DMS153 (cell line): ENCODE data around the gene ZNF668.
A peak's percentile ranks its signal among the peaks of the same experiment; 100 is the strongest.
"Not testable (repeated sequence)": the region's sequence is repeated elsewhere in the genome, so short reads cannot be mapped to it uniquely, and the experiment has no call there.

Experiments
- DNase-seq: peaks from one replicate; lab custom pipeline; 2025; lab: John Stamatoyannopoulos, UW

Gene ZNF668

DNA sequence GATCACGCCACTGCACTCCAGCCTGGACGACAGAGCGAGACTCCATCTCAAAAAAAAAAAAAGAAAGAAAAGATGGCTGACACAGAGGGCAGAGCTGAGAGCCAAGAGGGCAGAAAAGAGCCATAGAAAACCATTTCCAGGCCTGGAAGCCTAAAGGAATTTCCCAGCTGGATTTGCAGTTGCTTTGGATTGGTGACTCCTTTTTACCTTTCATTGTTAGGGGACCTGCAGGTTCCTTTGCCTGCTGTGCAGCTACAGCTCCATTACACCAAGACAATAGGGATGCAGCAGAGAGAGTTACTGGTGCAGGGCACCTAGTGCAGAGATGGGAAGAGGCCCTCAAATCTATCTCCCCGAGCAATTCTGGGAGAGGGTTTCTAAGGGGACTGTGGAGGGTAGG lies 18.4 kb downstream of the ZNF668 start:
- DNase-seq: no peak

DNA sequence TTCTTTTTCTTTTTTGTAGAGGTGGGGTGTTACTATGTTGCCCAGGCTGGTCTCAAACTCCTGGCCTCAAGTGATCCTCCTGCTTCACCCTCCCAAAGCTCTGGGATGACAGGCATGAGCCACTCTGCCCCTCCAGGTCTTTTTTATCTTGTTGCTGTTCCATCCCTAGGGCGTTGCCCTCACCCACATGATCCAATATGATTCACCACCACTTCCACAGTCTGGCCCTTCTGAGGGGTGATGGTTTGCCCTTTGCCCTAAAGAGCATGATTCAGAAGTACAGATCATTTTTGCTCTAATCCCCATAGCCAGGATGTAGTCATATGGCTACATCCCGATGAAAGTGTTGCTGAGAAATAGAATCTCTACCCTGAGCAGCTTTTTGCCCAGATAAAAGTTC lies 21.9 kb downstream of the ZNF668 start:
- DNase-seq: no peak

DNA sequence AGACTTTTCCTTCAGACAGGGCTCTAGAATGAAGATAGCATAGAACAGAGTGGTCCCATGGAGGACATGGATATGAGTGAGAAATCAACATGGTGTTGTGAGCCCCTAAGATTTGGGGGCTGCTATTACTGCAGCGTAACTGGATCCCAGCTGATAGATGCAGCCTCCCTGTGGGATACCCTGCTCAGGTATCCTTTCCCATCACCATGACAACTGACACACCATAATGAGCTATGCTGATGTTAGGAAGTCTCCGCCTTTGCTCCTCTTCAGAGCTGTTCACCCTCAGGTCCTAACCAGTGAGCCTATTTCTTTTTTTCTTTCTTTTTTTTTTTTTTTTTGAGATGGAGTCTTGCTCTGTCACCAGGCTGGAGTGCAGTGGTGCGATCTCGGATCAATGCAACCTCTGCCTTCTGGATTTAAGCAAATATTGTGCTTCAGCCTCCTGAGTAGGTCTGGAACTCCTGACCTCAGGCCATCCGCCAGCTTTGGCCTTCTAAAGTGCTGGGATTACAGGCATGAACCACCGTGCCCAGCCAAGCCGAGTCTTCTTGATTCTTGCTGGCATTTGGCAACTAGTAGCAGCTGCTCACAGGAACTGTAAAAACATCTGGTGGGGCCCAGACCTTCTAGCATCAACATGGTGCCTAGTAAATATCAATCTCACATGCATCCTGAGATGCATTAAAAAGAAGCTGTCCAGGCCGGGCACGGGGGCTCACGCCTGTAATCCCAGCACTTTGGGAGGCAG lies 23.6 kb downstream of the ZNF668 start:
- no peak for DNase-seq

DNA sequence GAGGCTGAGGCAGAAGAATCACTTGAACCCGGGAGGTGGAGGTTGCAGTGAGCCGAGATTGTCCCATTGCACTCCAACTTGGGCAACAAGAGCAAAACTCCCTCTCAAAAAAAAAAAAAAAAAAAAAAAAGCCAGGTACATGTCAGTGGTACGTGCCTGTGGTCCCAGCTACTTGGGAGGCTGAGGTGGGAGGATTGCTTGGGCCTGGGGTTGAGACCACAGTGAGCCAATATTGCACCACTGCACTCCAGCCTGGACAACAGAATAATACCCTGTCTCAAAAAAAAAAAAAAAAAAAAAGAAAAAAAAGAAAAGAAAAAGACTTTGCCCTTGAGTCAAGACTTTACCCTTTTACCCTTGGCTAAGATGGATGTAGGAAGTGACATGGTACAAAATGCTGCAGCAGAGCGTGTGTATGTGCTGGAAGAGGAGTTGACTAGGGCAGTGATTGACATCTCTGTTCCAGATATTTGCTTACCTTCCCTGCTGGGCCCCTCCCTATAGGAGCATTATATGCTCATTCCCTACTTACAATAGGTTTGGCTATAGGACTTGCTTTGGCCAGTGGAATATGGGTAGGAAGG lies 30.1 kb downstream of the ZNF668 start:
- DNase-seq: no peak

DNA sequence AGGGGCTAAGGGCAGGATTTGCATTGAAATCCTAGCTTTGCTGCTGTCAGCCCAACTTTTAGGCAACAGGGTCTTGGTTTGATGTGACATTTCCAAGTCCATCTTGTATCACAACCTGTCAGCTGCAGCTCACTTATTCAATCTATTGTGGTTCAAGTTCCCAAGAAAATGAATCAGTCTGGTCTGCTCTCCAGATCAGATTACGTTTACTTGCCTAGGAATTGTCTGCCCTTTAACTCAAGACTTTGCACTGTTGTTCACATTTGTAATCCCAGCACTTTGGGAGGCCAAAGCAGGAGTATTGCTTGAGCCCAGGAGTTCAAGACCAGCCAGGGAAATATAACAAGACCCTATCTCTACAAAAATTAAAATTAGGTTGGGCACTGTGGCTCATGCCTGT lies 30.7 kb downstream of the ZNF668 start:
- DNase-seq: no peak

DNA sequence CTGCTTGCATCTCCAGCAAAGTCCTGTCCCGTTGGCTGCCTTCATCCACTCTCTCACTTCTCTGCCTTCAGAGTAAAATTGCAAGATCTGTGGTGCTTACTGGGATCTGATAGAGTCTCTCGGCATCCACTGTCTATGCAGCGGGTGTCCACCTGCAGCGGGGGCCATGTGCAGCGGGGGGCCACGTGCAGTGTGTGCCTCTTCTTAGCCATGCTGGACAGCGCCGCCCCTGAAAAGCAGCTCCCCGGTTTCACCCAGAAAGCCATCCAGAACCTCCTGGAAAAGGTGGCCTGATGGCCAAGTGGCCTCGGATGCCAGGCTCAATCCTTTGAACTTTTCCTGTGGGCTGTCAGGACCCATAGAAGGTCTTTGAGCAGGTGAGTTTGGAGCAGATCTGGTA lies 31.2 kb downstream of the ZNF668 start:
- DNase-seq: no peak

DNA sequence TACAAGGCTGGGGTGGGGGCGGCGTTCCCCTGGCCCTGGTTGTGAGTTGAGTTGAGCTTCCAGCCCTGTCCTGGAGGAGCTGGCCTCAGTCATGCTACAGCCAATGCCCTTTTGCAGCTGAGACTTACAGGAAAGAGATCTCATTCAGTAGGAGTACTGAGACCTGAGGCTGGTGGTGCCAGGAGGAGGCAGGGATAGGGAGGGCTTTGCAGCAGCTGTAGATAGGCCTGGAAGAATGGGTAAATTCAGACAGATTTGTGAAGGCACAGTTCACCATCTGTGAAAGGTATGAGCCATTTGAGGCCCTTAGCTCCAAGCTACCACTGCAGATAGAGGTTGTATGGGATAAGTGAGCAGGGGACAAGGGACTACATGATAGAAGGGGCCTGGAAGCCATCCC lies 35.0 kb downstream of the ZNF668 start:
- no peak for DNase-seq

DNA sequence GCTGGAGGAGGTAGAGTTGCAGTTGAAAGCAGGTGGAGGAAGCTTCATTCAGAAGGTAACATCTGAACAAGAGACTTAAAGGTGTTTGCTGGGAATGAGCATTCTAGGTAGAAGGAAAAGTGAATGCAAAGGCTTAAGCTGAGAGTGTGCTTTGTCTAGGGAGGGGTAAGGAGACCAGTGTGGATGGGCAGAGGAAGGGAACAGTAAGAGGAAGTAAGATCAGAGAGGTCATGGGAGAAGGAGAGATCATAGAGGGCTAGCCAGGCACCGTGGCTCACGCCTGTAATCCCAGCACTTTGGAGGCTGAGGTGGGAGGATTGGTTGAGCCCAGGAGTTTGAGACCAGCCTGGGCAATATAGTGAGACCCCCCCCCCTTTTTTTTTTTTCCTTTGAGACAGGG lies 37.3 kb downstream of the ZNF668 start:
- DNase-seq: no peak

DNA sequence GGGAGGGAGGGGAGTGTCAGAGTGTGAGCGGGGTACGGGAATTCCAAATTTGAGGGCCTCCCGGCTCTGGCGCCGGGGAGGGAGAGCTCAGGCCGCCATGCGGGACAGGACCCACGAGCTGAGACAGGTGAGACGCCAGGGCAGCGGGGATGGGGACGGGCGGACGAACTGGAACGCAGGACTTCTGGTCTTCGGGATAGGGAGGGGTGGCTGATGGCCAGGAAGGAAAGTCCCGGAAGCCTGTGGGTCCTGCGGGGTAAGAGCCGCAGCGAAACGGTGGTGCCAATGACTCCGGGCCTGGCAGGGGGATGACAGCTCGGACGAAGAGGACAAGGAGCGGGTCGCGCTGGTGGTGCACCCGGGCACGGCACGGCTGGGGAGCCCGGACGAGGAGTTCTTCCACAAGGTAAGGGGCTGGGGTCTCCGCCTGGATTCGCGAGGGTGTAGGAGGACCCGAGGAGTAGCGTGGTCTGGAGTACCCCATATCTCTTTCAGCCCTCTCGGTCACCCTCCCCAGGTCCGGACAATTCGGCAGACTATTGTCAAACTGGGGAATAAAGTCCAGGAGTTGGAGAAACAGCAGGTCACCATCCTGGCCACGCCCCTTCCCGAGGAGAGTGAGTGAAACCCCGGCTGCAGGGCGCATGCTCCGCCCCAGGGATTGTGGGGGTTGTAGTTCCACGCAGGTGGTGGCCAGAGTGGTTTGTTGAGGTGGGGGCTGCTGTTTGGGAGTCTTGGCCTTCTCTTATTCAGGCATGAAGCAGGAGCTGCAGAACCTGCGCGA lies 40.1 kb downstream of the ZNF668 start:
- peak; percentile 42 for DNase-seq

DNA sequence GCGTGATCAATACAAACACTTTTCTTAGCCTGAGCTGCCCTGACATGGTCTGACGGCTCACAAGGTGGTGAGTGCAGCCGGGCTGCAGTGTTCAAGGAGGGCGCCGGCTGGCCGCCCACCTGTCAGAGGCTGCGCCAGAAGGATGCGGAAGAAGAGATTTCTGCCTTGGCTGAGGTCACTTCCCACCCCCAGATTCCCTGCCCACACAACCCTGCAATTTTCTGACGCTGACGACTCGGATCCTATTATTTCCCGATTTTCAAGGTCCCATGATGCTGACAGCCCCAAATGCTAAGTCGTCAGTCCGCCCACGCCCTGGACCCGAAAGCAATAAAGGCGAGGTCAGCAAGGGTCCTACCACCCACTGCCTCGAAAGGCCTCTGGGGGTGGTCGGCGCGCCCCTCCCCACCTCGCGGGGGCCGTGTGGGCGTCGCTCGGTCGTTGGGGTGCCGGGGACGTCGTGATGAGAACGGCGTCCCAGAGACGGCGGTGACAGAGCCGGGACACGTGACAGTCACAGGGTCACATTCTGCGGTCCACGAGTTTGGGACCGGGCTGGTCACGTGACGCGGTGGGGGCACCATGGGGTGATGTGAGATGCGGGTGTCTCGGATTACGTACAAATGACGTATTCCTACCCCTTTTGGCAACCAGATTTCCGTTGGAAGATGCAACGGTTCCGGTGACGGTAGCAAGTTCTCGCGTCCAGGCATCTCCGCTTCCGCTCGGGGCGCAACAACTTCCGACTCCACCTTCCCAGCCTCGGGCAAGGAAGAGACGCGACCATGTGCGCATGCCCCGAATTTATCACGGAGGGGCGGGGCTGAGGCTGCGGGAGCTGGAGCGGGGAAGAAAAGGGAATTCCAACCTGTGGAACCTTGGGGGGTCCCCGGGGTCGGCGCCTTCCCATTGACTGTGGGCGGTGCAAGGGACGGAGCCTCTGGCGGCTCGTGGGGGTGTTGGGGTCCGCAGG lies 41.0 kb downstream of the ZNF668 start, which contains the start of gene STX4:
Gene STX4, plus strand, starts transcription at position 823 of the 973 bp plus-strand sequence. CDS start 248 bp downstream, outside the sequence.
- DNase-seq: peak; percentile 92

DNA sequence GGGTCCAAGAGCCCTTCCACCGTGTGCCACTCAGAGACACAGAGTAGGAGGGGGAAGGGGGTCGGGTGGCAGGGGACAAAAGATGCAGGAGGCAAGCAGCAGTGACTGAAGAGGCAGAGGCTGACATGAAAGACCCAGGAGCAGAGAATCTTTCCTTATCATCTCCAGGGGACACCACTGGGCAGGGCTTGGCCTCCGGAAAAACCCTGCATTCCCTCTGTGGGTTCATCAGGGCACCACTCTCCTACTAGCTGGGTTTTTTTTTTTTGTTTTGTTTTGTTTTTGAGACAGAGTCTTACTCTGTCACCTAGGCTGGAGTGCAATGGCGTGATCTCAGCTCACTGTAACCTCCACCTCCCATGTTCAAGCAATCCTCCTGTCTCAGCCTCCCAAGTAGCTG lies 42.8 kb downstream of the ZNF668 start:
- DNase-seq: no peak

DNA sequence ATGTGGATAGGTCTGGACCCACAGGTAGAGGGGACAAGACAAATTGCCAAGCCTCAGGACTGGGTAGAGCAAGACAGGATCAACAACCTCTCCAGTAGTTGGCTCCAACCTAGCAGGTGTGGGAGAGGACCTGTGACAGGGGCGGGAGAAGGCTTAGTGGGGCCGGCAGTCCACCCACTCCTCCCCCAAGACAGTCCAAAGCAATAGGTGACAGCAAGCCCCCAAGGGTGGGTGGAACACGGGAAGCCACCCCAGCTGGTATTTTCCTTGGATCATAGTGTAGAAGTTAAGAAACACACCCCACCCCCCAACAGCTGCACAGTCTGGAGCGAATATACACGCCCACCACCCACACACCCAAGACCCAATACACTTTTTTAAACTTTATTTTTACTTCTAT lies 44.8 kb downstream of the ZNF668 start:
- DNase-seq: no peak

DNA sequence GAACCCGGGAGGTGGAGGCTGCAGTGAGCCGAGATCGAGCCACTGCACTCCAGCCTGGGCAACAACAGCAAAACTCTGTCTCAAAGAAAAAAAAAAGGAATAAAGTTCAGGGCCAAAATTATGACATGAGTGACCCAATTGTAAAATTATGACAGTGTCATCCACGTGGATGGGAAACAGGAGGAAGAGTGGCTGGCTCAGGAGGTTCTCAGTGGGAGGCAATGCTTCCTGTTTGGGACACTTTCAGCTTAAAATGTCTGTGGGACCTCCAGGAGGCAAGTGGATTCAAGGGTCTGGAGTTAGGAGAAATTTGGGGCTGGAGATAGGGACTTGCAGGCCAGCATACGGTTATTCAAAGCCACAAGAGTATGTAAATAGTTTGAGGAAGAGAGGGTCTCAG lies 48.7 kb downstream of the ZNF668 start:
- no peak for DNase-seq

DNA sequence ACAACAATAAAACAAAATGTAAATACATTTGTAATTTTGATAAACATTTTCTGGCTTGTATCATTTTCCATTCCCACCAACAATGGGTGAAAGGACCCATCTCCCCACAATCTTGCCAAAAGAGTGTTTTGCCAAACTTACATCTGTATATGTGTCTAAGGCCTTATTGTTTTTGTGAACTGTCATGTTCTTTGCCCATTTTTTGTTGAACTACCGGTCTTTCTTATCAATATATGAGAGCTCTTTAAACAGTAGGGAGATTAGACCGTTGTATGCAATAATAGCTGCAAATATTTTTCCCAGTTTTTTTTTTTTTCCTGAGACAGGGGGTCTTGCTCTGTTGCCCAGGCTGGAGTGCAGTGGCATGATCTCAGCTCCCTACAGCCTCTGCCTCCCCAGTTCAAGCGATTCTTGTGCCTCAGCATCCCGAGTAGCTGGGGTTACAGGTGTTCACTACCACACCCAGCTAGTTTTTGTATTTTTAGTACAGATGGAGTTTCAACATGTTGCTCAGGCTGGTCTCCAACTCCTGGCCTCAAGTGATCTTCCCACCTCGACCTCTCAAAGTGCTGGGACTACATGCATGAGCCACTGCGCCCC lies 50.3 kb downstream of the ZNF668 start:
- no peak for DNase-seq

DNA sequence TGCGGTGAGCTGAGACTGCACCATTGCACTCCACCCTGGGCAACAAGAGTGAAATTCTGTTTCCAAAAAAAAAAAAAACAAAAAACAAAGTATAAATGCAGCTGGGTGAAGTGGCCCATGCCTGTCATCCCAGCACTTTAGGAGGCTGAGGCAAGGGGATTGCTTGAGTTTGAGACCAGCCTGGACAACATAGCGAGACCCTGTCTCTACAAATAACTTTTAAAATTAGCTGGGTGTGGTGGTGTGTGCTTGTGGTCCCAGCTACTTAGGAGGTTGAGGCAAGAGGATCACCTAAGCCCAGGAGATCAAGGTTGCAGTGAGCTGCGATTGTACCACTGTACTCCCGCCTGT lies 50.8 kb downstream of the ZNF668 start:
- DNase-seq: no peak

DNA sequence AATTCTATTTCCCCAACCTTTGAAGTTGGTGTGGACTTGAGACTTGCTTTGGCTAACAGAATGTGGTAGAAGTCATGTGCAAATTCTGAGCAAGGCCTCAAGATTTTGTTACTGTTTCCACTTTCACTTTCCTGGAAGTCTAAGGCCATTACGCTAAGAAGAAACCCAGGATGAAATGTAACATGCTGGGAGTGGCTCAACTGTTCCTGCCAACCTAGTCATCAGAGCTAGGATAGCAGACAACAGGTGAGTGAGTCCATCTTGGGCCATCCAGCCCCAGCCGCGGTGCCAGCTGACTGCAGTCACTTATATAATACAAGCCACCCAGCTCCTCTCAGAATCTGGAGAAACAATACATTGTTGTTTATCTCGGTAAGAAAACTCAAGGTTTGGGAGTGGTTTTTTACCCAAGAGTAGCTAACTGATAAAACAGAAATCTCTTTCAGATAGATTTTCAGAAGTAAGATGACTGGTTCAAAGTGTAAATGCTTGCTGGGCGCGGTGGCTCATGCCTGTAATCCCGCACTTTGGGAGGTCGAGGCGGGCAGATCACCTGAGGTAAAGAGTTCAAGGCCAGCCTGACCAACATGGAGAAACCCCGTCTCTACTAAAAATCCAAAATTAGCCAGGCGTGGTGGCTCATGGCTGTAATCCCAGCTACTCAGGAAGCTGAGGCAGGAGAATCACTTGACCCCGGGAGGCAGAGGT lies 51.3 kb downstream of the ZNF668 start:
- no peak for DNase-seq

DNA sequence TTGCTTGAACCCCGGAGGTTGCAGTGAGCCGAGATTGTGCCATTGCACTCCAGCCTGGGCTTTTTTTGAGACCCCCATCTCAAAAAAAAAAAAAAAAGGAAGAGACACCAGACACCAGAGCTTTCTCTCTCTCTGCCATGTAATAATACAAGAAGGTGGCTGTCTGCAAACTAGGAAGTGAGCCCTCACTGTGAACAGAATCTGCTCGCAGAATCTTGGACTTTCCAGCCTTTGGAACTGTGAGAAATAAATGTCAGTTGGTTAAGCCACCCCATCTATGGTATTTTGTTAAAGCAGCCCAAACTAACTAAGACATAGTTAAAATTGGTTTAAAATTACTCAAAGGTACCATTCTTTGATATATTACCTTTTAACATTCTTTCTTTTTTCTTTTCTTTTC lies 53.5 kb downstream of the ZNF668 start:
- no peak for DNase-seq

DNA sequence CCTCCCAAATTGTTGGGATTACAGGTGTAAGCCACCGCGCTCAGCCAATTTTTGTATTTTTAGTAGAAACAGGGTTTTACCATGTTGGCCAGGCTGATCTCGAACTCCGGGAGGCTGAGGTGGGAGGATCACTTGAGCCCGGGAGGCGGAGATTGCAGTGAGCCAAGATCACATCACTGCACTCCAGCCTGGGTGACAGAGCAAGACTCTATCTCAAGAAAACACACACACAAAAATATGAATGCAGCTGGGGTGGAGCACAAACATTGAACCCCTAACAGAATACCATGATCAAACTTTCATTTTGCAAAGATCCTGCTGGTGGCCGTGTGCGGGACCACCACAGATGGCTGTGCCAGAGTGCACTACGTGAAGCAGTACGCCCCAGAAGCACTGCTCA lies 56.3 kb downstream of the ZNF668 start:
- not testable (repeated sequence) for DNase-seq

DNA sequence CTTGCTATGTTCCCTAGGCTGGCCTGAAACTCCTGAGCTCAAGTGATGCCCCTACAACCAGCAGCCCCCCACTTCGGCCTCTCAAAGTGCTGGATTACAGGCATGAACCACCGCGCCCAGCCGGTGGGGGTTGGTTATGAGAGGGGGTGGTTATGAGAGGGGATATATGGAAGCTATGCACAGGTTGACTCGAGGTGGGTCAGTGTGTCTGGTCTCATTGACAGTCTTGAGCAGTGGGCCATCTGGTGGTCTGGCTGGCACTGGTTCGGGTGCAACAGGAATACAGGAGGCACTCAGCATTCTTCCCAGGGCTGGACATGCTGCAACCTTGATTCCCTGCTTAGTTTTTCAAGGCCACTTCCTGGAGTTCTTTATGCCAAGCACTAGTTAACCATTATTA lies 58.0 kb downstream of the ZNF668 start:
- DNase-seq: no peak

DNA sequence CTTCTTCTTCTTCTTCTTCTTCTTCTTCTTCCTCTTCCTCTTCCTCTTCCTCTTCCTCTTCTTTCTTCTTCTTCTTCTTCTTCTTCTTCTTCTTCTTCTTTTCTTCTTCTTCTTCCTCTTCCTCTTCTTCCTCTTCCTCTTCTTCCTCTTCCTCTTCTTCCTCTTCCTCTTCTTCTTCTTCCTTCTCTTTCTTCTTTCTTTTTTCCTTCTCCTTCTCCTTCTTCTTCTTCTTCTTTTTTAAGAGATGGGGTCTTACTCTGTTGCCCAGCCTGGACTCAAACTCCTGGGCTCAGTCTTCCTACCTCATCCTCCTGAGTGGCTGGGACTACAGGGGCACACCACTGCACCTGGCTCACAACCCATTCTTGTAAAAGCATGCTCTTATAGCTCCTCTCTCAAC lies 60.7 kb downstream of the ZNF668 start:
- not testable (repeated sequence) for DNase-seq

DNA sequence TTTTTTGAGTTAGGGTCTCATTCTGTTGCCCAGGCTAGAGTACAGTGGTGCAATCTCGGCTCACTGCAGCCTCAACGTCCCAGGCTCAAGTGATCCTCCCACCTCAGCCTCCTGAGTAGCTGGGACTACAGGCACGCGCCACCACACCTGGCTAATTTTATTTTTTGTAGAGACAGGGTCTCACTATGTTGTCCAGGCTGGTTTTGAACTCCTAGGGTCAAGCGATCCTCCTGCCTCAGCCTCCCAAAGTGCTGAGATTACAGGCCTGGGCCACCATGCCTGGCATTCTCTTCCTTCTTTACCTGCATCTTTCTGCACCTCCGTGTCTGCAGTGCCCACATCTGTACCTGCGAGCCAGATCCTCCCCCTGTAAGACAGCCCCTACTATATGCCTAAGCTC lies 62.2 kb downstream of the ZNF668 start:
- not testable (repeated sequence) for DNase-seq
